Activated CD4-positive, alpha-beta T cell treated with anti-CD3 and anti-CD28 coated beads, Interleukin-2, amount 10 ng/mL, durations not matched to agents 24 days and 14 days (primary cell): ENCODE data around the gene TBC1D22B. TPM values are rescaled to one million over a fixed set of nuclear protein-coding genes. Genes with fewer than 3 reads are reported as not detected.

Source experiments
- DNase-seq: peaks from one replicate; pipeline ENCODE4 v3.0.0; 2022
- H3K27ac Mint-ChIP-seq: one replicate; pipeline ENCODE4 v1.8.0; 2022; ENCODE audit warnings: mild to moderate bottlenecking, mixed read lengths
- H3K27me3 Mint-ChIP-seq: one replicate; pipeline ENCODE4 v1.8.0; 2022; ENCODE audit warnings: mixed read lengths
- H3K36me3 Mint-ChIP-seq: one replicate; pipeline ENCODE4 v1.8.0; 2022; ENCODE audit warnings: low read depth, mild to moderate bottlenecking, mixed read lengths
- H3K4me1 Mint-ChIP-seq: one replicate; pipeline ENCODE4 v1.8.0; 2021; ENCODE audit warnings: mixed read lengths
- H3K4me3 Mint-ChIP-seq: one replicate; pipeline ENCODE4 v1.8.0; 2022; ENCODE audit warnings: mild to moderate bottlenecking, moderate library complexity, mixed read lengths
- H3K9me3 Mint-ChIP-seq: one replicate; pipeline ENCODE4 v1.8.0; 2021; ENCODE audit warnings: mixed read lengths
- intact Hi-C: fragments of 100-400 bp; cut with micrococcal nuclease; formaldehyde crosslinking; loops from one replicate; pipeline ENCODE4 v1.15.1; 2023
- total RNA-seq: library from RNA; stranded (reverse); gene quantifications from 2 replicates; pipeline ENCODE4 v1.2.3, GENCODE V29; 2022

TBC1D22B gene, protein sequence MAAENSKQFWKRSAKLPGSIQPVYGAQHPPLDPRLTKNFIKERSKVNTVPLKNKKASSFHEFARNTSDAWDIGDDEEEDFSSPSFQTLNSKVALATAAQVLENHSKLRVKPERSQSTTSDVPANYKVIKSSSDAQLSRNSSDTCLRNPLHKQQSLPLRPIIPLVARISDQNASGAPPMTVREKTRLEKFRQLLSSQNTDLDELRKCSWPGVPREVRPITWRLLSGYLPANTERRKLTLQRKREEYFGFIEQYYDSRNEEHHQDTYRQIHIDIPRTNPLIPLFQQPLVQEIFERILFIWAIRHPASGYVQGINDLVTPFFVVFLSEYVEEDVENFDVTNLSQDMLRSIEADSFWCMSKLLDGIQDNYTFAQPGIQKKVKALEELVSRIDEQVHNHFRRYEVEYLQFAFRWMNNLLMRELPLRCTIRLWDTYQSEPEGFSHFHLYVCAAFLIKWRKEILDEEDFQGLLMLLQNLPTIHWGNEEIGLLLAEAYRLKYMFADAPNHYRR
- 17.2 and 18.7 TPM in 2 replicates for total RNA-seq

DNA sequence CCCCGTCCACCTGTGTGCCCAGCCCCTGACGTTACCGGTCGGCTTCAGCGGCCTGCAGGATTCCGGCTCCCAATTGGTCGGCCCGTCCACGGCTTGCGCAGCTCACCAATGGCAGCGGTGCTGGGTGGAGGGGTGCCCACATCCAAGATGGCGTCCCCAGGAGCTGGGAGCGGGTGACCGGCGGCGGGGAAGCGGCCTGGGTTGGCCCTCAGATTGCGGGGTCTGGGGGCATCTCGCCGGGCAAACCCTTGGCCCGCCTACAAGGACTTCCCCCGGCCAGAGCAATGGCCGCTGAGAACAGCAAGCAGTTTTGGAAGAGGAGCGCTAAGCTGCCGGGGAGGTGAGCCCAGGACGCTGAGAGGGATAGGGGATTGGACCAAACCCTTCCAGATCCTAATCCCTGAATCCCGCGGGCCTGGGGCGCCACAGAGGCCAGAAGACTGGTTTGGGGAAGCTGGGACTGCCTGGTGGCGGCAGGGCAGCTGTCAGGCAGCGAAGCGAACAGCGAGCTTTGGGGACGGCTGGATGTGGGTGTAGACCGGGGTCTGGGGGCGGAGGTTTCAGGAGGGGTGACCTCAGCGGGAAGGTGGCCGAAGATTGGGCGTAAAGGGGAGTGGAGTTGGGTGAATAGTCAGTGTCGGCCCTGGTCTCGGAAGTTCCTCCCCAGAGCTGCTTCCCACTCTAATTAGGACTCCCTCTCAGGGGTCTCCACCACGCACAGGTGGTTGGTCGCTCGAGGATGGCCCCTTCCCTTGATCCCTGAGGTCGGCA lies at the start of gene TBC1D22B, which contains the start of gene TMEM217:
TBC1D22B (plus strand) TSS at position 139 of the 771 bp plus-strand sequence; CDS start at position 285, 146 bp downstream.
TMEM217 (minus strand) TSS at position 511 of the 771 bp plus-strand sequence. CDS start 39,114 bp downstream, outside the sequence.
- H3K4me1 Mint-ChIP-seq, result peaks cover 42% of the 10 kb centered on the region
- intact Hi-C loops, result loop anchor here (2.0 to 10.0 kb wide), 4 partner anchors 35 to 346 kb away; partner anchors contain the start of gene PIM1
- peak within 1 kb of the TSS; percentile 95 for H3K27ac Mint-ChIP-seq

DNA sequence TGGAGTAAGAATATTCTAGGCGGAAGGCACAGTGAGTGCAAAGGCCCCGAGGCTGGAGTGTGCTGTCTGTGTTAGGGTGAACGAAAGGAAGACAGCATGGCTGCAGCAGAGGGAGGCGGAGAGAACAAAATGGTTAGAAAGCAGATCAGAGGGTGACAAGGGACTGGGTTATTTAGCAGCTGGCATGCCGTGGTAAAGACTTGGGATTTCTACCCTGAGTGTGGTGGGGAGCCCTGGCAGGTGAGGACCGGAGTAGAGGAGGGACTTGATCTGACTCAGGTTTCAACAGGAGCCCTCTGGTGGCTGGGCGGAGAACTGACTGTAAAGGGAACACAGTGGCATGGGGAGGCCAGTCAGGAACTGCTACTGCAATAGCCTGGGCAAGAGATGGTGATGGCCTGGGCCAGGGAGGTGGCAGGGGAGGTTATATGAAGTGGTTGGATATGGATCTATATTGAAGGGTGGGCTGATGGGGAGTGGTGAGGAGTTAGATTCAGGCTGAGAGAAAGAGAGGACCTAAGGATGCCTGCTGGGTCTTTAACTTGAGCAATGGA lies 49.6 kb upstream of the TBC1D22B start:
- Mint-ChIP-seq H3K27me3 (no peaks in the 10 kb centered on the region), H3K36me3 (peaks cover 2% of the 10 kb centered on the region), H3K27ac (peak overlapping the region; percentile 86)

More for the DNA sequence above, at the start of gene TBC1D22B, which contains the start of gene TMEM217:
- Mint-ChIP-seq H3K27me3 (no peaks in the 10 kb centered on the region), H3K36me3 (peaks cover 12% of the 10 kb centered on the region), H3K9me3 (no peaks in the 10 kb centered on the region), H3K4me3 (peak within 1 kb of the TSS; percentile 88)
- peak; percentile 99 for DNase-seq

DNA sequence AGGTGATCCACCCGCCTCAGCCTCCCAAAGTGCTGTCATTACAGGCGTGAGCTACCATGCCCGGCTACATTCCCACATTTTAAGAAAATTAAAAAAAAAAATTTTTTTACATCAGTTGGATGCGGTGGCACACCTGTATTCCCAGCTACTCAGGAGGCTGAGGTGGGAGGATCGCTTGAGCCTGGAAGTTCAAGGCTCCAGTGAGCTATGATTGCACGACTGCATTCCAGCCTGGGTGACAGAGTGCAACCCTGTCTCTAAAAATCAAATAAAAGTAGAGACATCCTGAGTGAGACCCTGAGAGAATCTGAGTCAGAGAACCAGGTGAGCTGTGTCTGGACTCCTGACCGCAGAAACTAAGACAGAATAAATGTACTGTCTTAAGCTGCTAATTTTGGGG lies 48.8 kb upstream of the TBC1D22B start:
- Mint-ChIP-seq H3K4me3 (no peak overlapping the region), H3K4me1 (peaks cover 56% of the 10 kb centered on the region), H3K9me3 (no peaks in the 10 kb centered on the region), H3K27ac (peak overlapping the region; percentile 93), H3K36me3 (peaks cover 2% of the 10 kb centered on the region), H3K27me3 (no peaks in the 10 kb centered on the region)
- peak; percentile 59 for DNase-seq
- intact Hi-C loops, result loop anchor here (5.0 kb wide), 1 partner anchor 321 kb away; the partner anchor contains the start of gene C6orf89

More for the DNA sequence above, 49.6 kb upstream of the TBC1D22B start:
- Mint-ChIP-seq H3K9me3 (no peaks in the 10 kb centered on the region), H3K4me1 (peaks cover 58% of the 10 kb centered on the region), H3K4me3 (peak overlapping the region; percentile 57)
- intact Hi-C loops, result loop anchor here (5.0 kb wide), 1 partner anchor 321 kb away; the partner anchor contains the start of gene C6orf89
- peak; percentile 96 for DNase-seq

DNA sequence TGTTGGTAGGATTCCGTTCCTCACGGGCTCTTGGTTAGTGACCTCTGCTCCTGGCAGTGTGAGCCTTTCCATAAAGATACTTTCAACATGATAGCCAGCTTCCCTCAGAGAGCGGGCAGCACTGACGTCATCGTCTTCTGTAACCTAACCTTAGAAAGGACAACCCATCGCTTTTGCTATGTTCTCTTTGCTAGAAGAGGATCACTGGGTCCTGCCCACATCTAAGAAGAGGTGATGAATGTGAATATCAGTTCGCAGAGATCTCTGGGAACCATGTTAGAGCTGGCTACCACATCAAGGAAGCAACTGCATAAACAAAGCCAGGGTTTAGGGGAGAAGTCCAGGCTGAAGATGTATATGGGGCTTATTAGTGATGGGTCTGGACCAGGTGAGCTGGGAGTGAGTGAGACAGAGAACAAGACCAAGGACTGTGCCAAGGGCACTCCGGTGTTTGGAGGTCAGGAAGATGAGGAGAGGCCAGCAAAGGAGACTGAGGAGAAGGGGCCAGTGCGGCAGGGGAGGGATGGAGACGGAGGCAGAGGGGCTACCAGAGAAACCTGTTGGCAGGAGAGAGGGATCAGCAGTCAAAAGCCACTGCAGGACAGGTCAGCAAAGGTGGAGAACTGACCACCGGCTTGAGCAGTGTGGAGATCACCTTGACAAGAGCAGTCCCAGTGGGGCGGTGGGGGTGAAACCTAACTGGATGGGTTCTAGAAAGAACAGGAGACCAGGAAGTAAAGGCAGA lies 47.9 kb upstream of the TBC1D22B start:
- Mint-ChIP-seq H3K4me1 (peaks cover 51% of the 10 kb centered on the region), H3K9me3 (no peaks in the 10 kb centered on the region), H3K4me3 (peak overlapping the region; percentile 63), H3K36me3 (no peaks in the 10 kb centered on the region), H3K27ac (peak overlapping the region; percentile 93), H3K27me3 (no peaks in the 10 kb centered on the region)
- peak; percentile 90 for DNase-seq
- intact Hi-C loops, result loop anchor here (1.0 to 5.0 kb wide), 7 partner anchors 26 to 443 kb away; partner anchors contain the start of gene C6orf89

DNA sequence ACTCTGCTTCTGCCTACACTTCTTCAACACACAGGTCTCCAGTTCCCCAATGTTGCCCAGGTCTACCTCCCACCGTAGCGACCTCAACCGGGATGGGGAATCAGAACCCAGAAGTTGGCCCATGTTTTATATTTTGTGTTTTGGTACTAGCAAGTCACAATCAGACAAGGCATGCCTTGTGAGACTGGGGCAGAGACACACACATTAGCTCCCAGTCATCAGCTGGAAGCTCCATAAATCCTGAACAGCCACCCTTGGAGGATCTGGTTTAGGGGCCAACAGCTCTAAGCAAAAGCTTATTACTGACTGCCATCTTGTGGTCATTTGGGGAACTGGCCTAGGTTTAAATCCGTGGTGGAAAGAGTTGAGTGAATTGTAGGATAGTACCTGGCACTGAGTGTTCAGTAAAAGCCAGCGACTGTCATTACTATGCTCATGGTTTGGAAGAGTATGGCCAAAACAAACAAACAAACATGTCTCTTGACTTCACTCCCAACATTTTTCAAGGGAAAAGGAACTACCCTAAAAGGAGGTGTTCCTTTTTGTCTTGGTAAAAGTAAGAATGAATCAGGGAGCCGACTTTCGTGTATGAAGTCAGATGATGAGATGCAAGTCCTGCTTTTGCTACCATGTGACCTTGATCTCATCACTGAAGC lies 47.1 kb upstream of the TBC1D22B start:
- peak overlapping the region; percentile 93 for H3K27ac Mint-ChIP-seq
- H3K36me3 Mint-ChIP-seq, result no peaks in the 10 kb centered on the region
- DNase-seq, result peak; percentile 96
- peak overlapping the region; percentile 28 for H3K4me3 Mint-ChIP-seq
- H3K27me3 Mint-ChIP-seq, result no peaks in the 10 kb centered on the region
- intact Hi-C loops, result loop anchor here (1.0 to 2.0 kb wide), 6 partner anchors 27 to 444 kb away; no protein-coding TSS in a partner anchor
- H3K9me3 Mint-ChIP-seq, result no peaks in the 10 kb centered on the region
- H3K4me1 Mint-ChIP-seq, result peaks cover 47% of the 10 kb centered on the region

DNA sequence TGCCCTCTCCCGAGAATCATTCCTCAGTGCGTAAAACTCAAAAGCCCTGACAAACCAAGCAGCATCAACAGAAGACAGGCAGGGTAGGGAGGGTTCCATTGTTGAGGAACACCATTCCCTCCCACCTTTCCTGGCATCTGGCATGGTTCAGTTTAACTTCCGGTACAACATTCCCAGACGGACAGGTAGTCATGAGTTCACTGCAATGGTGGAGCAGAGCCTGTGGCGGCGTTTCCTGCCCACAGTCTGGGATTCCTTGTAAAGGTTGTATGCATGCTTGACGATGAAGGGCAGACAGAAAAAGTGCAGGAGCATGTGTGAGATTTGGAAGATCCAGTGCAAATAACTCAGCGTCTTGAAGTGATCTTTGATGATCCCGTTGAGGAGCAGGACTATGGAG lies 45.3 kb upstream of the TBC1D22B start:
- DNase-seq, result no peak
- Mint-ChIP-seq H3K27ac (no peak overlapping the region), H3K9me3 (no peaks in the 10 kb centered on the region), H3K4me3 (no peak overlapping the region), H3K36me3 (no peaks in the 10 kb centered on the region), H3K4me1 (peaks cover 44% of the 10 kb centered on the region), H3K27me3 (no peaks in the 10 kb centered on the region)
- intact Hi-C loops, result no loop called here

DNA sequence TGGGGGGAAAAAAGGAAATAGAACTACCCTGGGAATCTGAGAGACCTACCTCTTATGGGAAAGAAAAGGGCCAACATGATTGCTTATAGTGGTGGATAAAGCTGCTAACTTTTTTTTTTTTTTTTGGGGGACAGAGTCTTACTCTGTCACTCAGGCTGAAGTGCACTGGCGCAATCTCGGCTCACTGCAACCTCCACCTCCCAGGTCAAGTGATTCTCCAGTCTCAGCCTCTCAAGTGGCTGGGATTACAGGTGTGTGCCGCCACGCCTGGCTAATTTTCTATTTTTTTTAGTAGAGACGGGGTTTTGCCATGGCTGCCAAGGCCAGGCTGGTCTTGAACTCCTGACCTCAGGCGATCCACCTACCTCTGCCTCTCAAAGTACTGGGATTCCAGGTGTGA lies 39.5 kb upstream of the TBC1D22B start:
- no peaks in the 10 kb centered on the region for H3K27me3 Mint-ChIP-seq
- no peaks in the 10 kb centered on the region for H3K9me3 Mint-ChIP-seq
- DNase-seq, result no peak
- intact Hi-C loops, result no loop called here
- no peaks in the 10 kb centered on the region for H3K36me3 Mint-ChIP-seq
- H3K4me3 Mint-ChIP-seq, result no peak overlapping the region
- H3K27ac Mint-ChIP-seq, result no peak overlapping the region
- H3K4me1 Mint-ChIP-seq, result peaks cover 35% of the 10 kb centered on the region

DNA sequence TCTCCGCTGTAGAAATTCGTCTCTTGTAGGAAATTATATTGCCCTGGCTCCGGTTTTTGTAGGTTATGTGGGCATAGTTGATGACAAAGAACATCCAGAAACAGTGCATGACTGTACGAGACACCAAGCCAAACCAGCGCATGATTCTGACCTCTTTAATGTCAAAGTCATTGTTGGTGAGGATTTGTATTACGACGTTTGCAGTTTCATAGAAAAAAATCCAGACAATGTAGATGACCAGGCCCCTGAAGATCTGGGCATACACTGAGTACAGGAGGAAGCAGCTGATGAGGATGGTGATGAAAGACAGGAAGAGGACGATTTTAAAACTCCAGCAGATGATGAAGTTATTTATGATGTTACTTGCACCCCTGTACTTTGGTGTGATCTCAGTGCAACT lies 39.1 kb upstream of the TBC1D22B start:
- no peaks in the 10 kb centered on the region for H3K36me3 Mint-ChIP-seq
- no peak for DNase-seq
- H3K27ac Mint-ChIP-seq, result no peak overlapping the region
- no peaks in the 10 kb centered on the region for H3K27me3 Mint-ChIP-seq
- intact Hi-C loops, result no loop called here
- peaks cover 36% of the 10 kb centered on the region for H3K4me1 Mint-ChIP-seq
- no peak overlapping the region for H3K4me3 Mint-ChIP-seq
- no peaks in the 10 kb centered on the region for H3K9me3 Mint-ChIP-seq

DNA sequence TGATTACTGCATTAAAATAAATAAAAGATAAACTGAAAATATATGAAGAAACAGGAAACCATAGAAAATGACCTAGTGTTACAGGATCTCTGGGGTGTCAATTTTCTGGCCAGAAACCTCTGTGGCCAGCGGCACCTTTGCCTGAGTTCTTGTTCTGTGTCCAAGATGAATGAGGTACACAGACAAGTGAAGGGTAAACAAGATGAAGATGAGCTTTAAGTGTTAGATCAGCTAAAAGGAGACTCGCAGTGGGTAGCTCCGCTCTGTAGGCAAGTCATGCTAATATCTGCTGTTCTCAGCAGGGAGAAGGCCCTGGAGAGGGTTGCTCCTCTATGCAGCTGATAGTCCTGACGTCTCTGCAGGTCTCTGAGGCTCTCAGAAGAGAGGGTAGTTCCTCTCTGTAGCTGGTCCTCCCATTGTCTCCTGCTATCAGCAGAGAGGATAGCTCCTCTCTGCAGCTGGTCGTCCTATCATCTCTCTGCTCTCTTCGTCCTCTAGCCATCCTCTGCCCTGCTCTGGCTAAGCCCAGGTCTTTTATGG lies 35.9 kb upstream of the TBC1D22B start:
- no peak for DNase-seq
- Mint-ChIP-seq H3K4me1 (peaks cover 32% of the 10 kb centered on the region), H3K9me3 (no peaks in the 10 kb centered on the region), H3K27me3 (no peaks in the 10 kb centered on the region), H3K36me3 (peaks cover 2% of the 10 kb centered on the region), H3K4me3 (peak overlapping the region; percentile 84), H3K27ac (peak overlapping the region; percentile 69)
- intact Hi-C loops, result loop anchor here (1.0 to 5.0 kb wide), 3 partner anchors 19 to 66 kb away; partner anchors contain the start of gene TMEM217

DNA sequence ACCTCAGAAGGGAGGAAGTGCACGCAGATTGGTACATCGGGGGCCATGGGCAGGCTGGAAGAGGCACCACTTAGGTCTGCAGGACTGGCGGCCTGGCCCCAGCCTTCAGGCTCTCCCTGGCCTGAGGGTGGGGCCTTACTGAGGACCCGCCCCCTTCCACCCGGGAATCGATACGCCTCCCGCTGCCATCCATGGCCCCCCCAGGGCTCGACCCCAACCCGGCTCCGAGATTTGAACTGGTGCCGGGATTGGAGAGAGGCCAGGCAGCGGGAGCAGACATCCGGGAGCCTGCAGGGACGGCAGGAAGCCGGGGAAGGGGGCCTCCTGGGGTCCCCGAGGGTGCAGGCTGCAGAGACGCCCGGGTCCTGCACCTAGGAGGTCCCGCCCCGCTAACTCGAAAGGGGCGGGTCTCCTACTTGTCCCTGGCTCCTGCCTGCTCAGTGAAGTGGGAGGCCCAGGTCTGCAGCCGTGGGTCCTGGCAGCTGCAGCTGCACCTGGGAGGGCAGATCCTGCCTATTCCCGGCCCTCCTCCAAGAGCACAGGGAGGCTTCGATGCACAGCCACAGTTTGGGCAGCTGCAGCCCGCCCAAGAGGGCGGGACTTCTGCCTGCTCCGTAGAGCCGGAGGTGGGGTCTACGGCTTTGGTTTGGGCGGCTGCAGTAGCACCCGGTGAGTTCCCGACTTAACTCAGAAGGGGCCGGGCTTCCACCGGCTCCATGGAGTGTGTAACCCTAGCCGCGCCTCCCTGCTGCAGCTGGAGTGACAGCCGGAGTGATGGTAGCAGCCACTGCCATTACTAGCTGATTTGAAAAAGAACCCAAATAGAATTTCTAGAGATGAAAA lies 35.2 kb upstream of the TBC1D22B start:
- Mint-ChIP-seq H3K27ac (peak overlapping the region; percentile 69), H3K36me3 (peaks cover 2% of the 10 kb centered on the region), H3K27me3 (no peaks in the 10 kb centered on the region), H3K4me1 (peaks cover 34% of the 10 kb centered on the region), H3K9me3 (no peaks in the 10 kb centered on the region), H3K4me3 (peak overlapping the region; percentile 84)
- intact Hi-C loops, result loop anchor here (1.0 to 5.0 kb wide), 3 partner anchors 18 to 65 kb away; partner anchors contain the start of gene TMEM217
- DNase-seq, result peak; percentile 94

DNA sequence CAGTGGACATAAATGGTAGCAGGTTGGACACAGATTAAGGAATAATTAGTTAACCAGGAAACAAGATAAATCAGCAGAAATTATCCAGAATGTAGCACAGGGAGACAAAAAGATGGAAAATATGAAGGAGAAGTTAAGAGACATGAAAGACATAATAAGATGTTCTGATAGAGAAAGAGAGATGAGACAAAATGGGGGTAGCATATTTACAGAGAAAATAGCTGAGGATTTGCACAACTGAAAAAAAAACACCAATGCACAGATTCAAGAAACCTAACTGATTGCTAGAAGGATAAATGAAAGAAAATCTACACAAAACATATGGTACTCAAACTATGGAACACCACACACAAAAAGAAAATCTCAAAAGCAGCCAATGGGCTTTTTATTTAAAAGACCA lies 34.6 kb upstream of the TBC1D22B start:
- Mint-ChIP-seq H3K36me3 (peaks cover 2% of the 10 kb centered on the region), H3K4me1 (peaks cover 36% of the 10 kb centered on the region), H3K27me3 (no peaks in the 10 kb centered on the region), H3K9me3 (no peaks in the 10 kb centered on the region), H3K27ac (peak overlapping the region; percentile 54), H3K4me3 (peak overlapping the region; percentile 84)
- no peak for DNase-seq
- intact Hi-C loops, result loop anchor here (1.0 to 5.0 kb wide), 3 partner anchors 17 to 64 kb away; partner anchors contain the start of gene TMEM217
